HEK293 (cell line): ENCODE measurements around the gene TFAM.

Experiments used
- CTCF ChIA-PET: fragments of 350-600 bp; formaldehyde crosslinking; extraction: SDS; loops from one replicate; lab custom pipeline; 2021; ENCODE audit warnings: antibody characterized with exemption; lab: Yijun Ruan, JAX
- POLR2A ChIA-PET: fragments of 300-600 bp; formaldehyde crosslinking; extraction: SDS; loops from one replicate; lab custom pipeline; 2020; ENCODE audit warnings: antibody characterized with exemption, inconsistent platforms; lab: Yijun Ruan, JAX
- H3K27ac ChIP-seq: fragments of 200-500 bp; sonication (Bioruptor generic); 2 replicates; pipeline ENCODE4 v1.5.1; 2014; ENCODE audit warnings: low read depth, low read length, control low read depth, inconsistent platforms; ENCODE audit errors: extremely low read depth
- H3K36me3 ChIP-seq, 2 experiments: fragments of 200-500 bp in 1 of 2; sonication (Bioruptor generic) in 1 of 2; 1 replicate in 1 of 2; 2 replicates in 1 of 2; pipeline ENCODE4 v1.5.1; 2014 to 2017; ENCODE audit warnings: inconsistent platforms in 2 of 2, low read length in 2 of 2; ENCODE audit not compliant: control insufficient read depth in 2 of 2, insufficient read depth in 1 of 2
- H3K4me1 ChIP-seq: fragments of 200-500 bp; sonication (Bioruptor generic); 2 replicates; pipeline ENCODE4 v1.5.1; 2014; ENCODE audit warnings: mild to moderate bottlenecking, low read length, inconsistent platforms; ENCODE audit not compliant: control insufficient read depth, insufficient read depth
- H3K4me3 ChIP-seq: 2 replicates; pipeline ENCODE4 v1.5.1; 2011; ENCODE audit warnings: low read depth, mild to moderate bottlenecking, control low read depth, low read length, moderate library complexity
- H3K9me3 ChIP-seq: fragments of 200-500 bp; sonication (Bioruptor generic); 2 replicates; pipeline ENCODE4 v1.5.1; 2014; ENCODE audit warnings: low read depth, low read length, inconsistent platforms; ENCODE audit not compliant: control insufficient read depth, insufficient read depth
- BCL11A ChIP-seq: fragments of 450-650 bp; formaldehyde crosslinking; IDR thresholded peaks from 2 replicates; pipeline ENCODE4 v1.5.1; 2016; ENCODE audit warnings: low read depth, missing biosample characterization, missing genetic modification characterization
- GFI1B ChIP-seq: fragments of 450-650 bp; formaldehyde crosslinking; IDR thresholded peaks from 2 replicates; pipeline ENCODE4 v1.5.1; 2016; ENCODE audit warnings: missing biosample characterization, missing genetic modification characterization
- GLI2 ChIP-seq: fragments of 450-650 bp; formaldehyde crosslinking; IDR thresholded peaks from 2 replicates; pipeline ENCODE4; 2017; ENCODE audit warnings: missing biosample characterization, missing genetic modification characterization, low read depth, borderline replicate concordance
- GLI4 ChIP-seq: fragments of 450-650 bp; formaldehyde crosslinking; IDR thresholded peaks from 2 replicates; pipeline ENCODE4 v1.5.1; 2016; ENCODE audit warnings: missing biosample characterization, missing genetic modification characterization
- GLIS1 ChIP-seq: fragments of 450-650 bp; formaldehyde crosslinking; IDR thresholded peaks from 2 replicates; pipeline ENCODE4 v1.5.1; 2016; ENCODE audit warnings: missing biosample characterization, missing genetic modification characterization
- OVOL3 ChIP-seq: fragments of 450-650 bp; formaldehyde crosslinking; IDR thresholded peaks from 2 replicates; pipeline ENCODE4 v1.5.1; 2016; ENCODE audit warnings: missing biosample characterization, missing genetic modification characterization
- PRDM4 ChIP-seq: fragments of 450-650 bp; formaldehyde crosslinking; IDR thresholded peaks from 2 replicates; pipeline ENCODE4 v1.5.1; 2017; ENCODE audit warnings: missing biosample characterization, missing genetic modification characterization
- PRDM6 ChIP-seq: fragments of 450-650 bp; formaldehyde crosslinking; IDR thresholded peaks from 2 replicates; pipeline ENCODE4 v1.5.1; 2017; ENCODE audit warnings: missing biosample characterization, missing genetic modification characterization
- SALL2 ChIP-seq: fragments of 450-650 bp; formaldehyde crosslinking; IDR thresholded peaks from 2 replicates; pipeline ENCODE4 v1.5.0; 2017; ENCODE audit warnings: missing biosample characterization, mild to moderate bottlenecking, missing genetic modification characterization, borderline replicate concordance
- SCRT2 ChIP-seq: fragments of 450-650 bp; formaldehyde crosslinking; IDR thresholded peaks from 2 replicates; pipeline ENCODE4 v1.5.1; 2016; ENCODE audit warnings: missing biosample characterization, missing genetic modification characterization
- TCF7L2 ChIP-seq: IDR thresholded peaks from 2 replicates; pipeline ENCODE4 v1.6.1; 2011; ENCODE audit warnings: low read depth, mild to moderate bottlenecking, inconsistent platforms, low read length, moderate library complexity, borderline replicate concordance
- ZBTB1 ChIP-seq: fragments of 450-650 bp; formaldehyde crosslinking; IDR thresholded peaks from 2 replicates; pipeline ENCODE4 v1.5.1; 2016; ENCODE audit warnings: missing biosample characterization, missing genetic modification characterization
- ZEB2 ChIP-seq: fragments of 450-650 bp; formaldehyde crosslinking; IDR thresholded peaks from 2 replicates; pipeline ENCODE4 v1.5.1; 2016; ENCODE audit warnings: missing biosample characterization, missing genetic modification characterization
- ZFP3 ChIP-seq: fragments of 450-650 bp; formaldehyde crosslinking; IDR thresholded peaks from 2 replicates; pipeline ENCODE4 v1.5.1; 2016; ENCODE audit warnings: low read depth, missing biosample characterization, missing genetic modification characterization
- ZNF140 ChIP-seq: fragments of 450-650 bp; formaldehyde crosslinking; IDR thresholded peaks from 2 replicates; pipeline ENCODE4 v1.5.1; 2016; ENCODE audit warnings: missing biosample characterization, missing genetic modification characterization
- ZNF148 ChIP-seq: fragments of 450-650 bp; formaldehyde crosslinking; IDR thresholded peaks from 2 replicates; pipeline ENCODE4 v1.5.0; 2017; ENCODE audit warnings: missing biosample characterization, missing genetic modification characterization, borderline replicate concordance
- ZNF19 ChIP-seq: fragments of 450-650 bp; formaldehyde crosslinking; IDR thresholded peaks from 2 replicates; pipeline ENCODE4; 2016; ENCODE audit warnings: missing biosample characterization, missing genetic modification characterization, low read depth
- ZNF214 ChIP-seq: fragments of 450-650 bp; formaldehyde crosslinking; IDR thresholded peaks from 2 replicates; pipeline ENCODE4 v1.5.1; 2017; ENCODE audit warnings: missing biosample characterization, mild to moderate bottlenecking, missing genetic modification characterization, borderline replicate concordance
- ZNF239 ChIP-seq: fragments of 450-650 bp; formaldehyde crosslinking; IDR thresholded peaks from 2 replicates; pipeline ENCODE4 v1.5.1; 2016; ENCODE audit warnings: missing biosample characterization, missing genetic modification characterization
- ZNF248 ChIP-seq: fragments of 450-650 bp; formaldehyde crosslinking; IDR thresholded peaks from 2 replicates; pipeline ENCODE4 v1.5.1; 2017; ENCODE audit warnings: missing biosample characterization, missing genetic modification characterization
- ZNF280C ChIP-seq: fragments of 450-650 bp; formaldehyde crosslinking; IDR thresholded peaks from 2 replicates; pipeline ENCODE4 v1.5.1; 2016; ENCODE audit warnings: missing biosample characterization, missing genetic modification characterization
- ZNF324 ChIP-seq: fragments of 450-650 bp; formaldehyde crosslinking; IDR thresholded peaks from 2 replicates; pipeline ENCODE4 v1.5.1; 2016; ENCODE audit warnings: missing biosample characterization, missing genetic modification characterization
- ZNF514 ChIP-seq: fragments of 450-650 bp; formaldehyde crosslinking; IDR thresholded peaks from 2 replicates; pipeline ENCODE4 v1.5.1; 2016; ENCODE audit warnings: missing biosample characterization, missing genetic modification characterization
- ZNF580 ChIP-seq: fragments of 450-650 bp; formaldehyde crosslinking; IDR thresholded peaks from 2 replicates; pipeline ENCODE4 v1.5.1; 2016; ENCODE audit warnings: missing biosample characterization, missing genetic modification characterization
- ZSCAN18 ChIP-seq: fragments of 450-650 bp; formaldehyde crosslinking; IDR thresholded peaks from 2 replicates; pipeline ENCODE4 v1.5.1; 2016; ENCODE audit warnings: missing biosample characterization, missing genetic modification characterization

Gene TFAM

GRCh38 chr10:58438340-58438871 lies 53.2 kb downstream of the TFAM start (continued):
- TF ChIP-seq PRDM4 (tag by site-specific recombination) (no peak), ZNF324 (tag by site-specific recombination) (no peak), TCF7L2 (no peak), ZNF239 (tag by site-specific recombination) (no peak), ZFP3 (no peak), BCL11A (no peak), GLI4 (no peak), ZBTB1 (tag by site-specific recombination) (no peak)

GRCh38 chr10:58438986-58439385 lies 53.8 kb downstream of the TFAM start:
- peaks cover 12% of the 10 kb centered on the region for H3K4me1 ChIP-seq
- H3K27ac ChIP-seq: no peak overlapping the region
- ChIA-PET POLR2A (interaction anchor here (1.5 kb wide), 1 partner anchor 27 kb away, joined by 5 read pairs; no protein-coding TSS in a partner anchor), CTCF (interaction anchor here (0.8 to 1.1 kb wide), 2 partner anchors 8 to 25 kb away, joined by 3 to 4 read pairs; no protein-coding TSS in a partner anchor)
- TF ChIP-seq GLIS1 (tag by site-specific recombination) (no peak), ZNF148 (tag by site-specific recombination) (no peak), GLI2 (no peak), ZNF19 (tag by site-specific recombination) (no peak), ZNF140 (tag by site-specific recombination) (no peak), ZNF514 (no peak), ZNF280C (no peak), OVOL3 (tag by site-specific recombination) (no peak), PRDM6 (tag by site-specific recombination) (no peak), SALL2 (tag by site-specific recombination) (no peak), SCRT2 (tag by site-specific recombination) (no peak), ZNF214 (tag by site-specific recombination) (no peak), ZNF580 (tag by site-specific recombination) (no peak), GFI1B (tag by site-specific recombination) (no peak), ZEB2 (tag by site-specific recombination) (no peak), ZSCAN18 (tag by site-specific recombination) (no peak), ZNF248 (tag by site-specific recombination) (no peak)
- H3K36me3 ChIP-seq: no peaks in the 10 kb centered on the region
- no peak overlapping the region for H3K4me3 ChIP-seq
- H3K9me3 ChIP-seq: no peaks in the 10 kb centered on the region
